Measurements from ENCODE around the gene CCL20.

CCL20 gene

GRCh38 chr2:227804975-227805374 is 8.7 kb upstream of the CCL20 start:
- DNase-seq, result peak; percentile 21

DNA sequence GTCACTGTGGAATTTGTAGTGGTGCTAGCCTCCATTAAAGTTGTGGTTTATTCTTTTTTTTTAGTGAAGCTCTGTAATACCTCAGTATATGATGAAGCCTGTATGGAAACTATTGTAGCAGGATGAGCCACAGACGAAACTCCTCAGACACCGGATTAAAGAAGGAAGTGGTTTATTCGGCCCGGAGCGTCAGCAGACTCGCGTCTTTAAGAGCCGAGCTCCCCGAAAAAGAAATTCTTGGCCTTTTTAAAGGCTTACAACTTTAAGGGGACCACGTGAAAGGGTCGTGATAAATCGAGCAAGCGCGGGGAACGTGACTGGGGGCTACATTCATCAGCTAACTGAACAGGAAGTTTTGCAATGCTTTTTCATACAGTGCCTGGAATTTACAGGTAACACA is 8.1 kb upstream of the CCL20 start:
- peak; percentile 59 for DNase-seq

GRCh38 chr2:227808936-227809335 is 4.7 kb upstream of the CCL20 start:
- DNase-seq, result no peak

GRCh38 chr2:227812001-227812400 is 1.6 kb upstream of the CCL20 start:
- peak; percentile 11 for DNase-seq

DNA sequence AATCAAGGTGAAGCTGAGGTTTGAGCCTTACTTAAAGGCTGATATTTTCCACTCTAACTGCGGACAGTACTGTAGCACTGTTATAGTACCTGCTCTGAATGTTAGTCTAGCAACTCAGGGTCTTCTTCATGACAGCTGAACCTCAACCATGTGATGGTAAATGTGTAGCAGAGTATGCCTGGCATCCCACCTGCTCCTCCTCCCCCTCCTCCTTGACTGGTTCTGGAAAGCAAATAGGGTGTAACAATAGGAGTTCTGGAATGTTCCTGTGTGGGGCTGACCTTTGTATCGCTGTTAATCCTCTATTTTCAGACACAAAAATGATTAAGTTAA is 447 bp upstream of the CCL20 start:
- no peak for DNase-seq

GRCh38 chr2:227815066-227815465 is 1.4 kb downstream of the CCL20 start:
- DNase-seq, result no peak

DNA sequence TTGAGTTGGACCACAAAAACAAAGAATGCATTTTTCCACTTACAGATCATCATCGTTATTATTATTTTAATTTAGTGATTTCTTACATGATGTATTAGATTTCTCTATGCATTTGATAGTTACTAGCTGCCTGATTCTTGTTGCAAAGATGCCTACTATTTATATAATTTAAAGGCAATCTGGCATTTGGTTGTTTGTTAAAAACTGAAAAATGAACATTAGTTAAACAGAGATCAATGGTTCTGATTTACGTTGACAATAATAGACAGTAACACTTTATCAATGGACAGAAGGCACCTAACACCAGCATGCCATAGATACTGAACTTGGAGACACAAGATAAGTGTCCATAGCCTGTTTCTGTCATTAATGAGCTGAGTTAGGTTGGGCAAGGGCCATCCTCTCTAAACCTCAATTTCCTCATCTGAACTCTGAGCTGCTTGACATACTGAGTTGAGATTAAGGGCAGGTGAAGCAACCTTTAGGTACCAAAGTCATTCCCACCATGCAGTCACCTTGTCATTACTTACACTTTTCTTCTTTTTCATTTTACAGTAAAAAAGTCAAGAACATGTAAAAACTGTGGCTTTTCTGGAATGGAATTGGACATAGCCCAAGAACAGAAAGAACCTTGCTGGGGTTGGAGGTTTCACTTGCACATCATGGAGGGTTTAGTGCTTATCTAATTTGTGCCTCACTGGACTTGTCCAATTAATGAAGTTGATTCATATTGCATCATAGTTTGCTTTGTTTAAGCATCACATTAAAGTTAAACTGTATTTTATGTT is 3.1 kb downstream of the CCL20 start:
- DNase-seq, result peak; percentile 43

DNA sequence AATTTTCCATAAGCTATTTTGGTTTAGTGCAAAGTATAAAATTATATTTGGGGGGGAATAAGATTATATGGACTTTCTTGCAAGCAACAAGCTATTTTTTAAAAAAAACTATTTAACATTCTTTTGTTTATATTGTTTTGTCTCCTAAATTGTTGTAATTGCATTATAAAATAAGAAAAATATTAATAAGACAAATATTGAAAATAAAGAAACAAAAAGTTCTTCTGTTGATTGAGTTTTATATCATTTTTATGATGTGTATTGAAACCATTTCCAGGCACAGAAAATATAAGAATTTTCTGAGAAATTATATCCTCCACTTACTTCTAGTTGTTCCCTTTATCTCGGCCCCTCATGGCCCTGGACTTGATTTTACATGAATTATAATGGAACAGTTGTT is 3.7 kb downstream of the CCL20 start:
- no peak for DNase-seq

DNA sequence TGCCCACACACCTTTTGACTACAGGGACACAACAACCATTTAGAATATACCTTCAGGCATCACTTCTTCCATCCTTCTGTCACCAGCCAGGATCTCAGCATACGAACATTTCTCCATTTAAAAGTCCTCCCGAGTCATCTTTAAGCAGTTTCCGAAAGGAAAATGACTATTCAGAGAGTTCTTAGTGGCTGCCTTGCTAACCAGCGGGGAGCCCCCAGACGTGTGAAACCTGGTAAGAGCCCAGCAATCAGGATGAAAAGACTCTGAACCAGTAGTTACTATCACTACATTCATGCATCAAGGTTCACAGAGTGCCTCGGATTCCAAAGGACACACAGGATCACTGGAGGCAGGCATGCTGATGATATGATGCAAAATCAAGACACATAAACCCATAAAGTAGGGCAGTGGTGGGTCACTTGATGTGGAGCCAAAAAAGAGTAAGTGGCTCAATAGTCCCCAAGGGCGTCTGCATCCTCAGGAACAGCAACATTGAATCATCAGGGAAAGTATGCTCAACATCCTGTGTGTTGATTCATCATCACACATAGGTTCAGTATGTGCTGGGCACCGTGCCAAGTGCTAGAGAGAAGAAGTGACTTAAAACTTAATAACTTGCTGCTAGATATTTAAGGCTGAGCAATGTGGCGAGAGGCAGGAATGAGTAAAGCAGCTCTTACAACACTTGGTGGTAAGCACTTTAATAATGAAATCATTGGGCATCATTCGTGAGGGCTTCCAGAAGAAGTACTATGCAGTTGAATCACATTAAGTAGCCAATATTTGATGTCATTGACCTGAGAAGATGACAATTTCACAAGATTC is 4.4 kb downstream of the CCL20 start:
- DNase-seq, result peak; percentile 100

- DNase-seq, result no peak
Measured at GRCh38 chr2:227818675-227819397, 5.2 kb downstream of the CCL20 start.

DNA sequence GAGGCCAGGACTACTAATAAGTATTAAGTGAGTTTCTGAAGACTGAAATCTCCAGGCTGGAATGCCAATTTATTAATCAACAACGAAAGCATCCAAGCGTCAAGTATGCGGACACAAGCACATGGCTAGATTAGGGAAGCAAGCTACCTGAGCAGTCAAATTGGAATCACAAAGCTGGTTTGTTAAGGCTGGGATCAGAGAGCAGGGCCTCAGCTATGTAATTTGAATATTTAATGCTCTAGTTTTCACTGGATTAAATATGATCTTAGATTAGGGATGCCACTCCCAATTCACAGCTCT is 5.7 kb downstream of the CCL20 start:
- no peak for DNase-seq

DNA sequence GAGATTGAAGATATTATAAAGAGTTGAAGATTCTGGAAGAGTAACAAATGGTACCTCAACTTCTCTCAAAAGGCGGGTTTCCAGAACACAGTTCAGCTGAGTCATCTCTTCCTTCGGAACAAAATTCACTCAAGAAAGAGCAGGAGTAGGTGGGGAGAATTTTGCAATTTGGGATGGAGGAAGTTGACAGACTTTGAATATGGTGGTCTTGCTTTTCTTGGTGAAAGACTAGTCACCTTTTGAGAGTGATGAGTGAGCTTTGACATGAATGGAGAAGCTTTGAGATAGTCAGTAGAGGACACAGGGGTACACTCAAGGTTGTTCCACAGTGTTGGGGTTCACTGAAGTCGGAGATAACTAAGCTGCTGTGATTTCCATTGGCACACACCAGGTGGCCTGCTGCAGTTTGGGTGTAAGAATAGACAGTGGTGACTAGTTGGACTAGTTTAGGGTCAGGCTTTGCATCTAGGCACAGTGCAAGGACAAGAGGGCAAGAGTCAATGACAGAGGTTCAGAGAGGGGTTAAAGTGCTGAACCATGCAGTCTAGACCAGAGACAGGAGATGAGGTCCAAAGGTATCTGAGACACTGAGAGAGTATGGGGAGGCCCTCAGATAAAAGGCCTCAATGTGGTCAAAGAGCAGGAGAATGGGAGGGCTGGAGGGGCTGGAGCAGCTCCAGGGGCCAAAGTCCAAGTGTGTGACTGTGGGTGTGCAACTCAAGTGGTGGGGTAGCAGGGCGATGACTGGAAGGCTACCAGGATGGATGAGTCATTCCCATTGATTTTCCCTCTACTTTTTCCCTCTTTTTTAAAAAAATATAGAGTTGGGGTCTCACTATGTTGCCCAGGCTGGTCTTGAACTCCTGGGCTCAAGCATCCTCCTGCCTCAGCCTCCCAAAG is 7.7 kb downstream of the CCL20 start:
- no peak for DNase-seq

GRCh38 chr2:227822416-227823003 is 8.9 kb downstream of the CCL20 start:
- DNase-seq, result peak; percentile 61

GRCh38 chr2:227823922-227824321 is 10.3 kb downstream of the CCL20 start:
- DNase-seq, result no peak

GRCh38 chr2:227824711-227825110 is 11.1 kb downstream of the CCL20 start:
- no peak for DNase-seq

- DNase-seq, result no peak
Measured at GRCh38 chr2:227826019-227826521, 12.4 kb downstream of the CCL20 start.

- DNase-seq, result no peak
Measured at GRCh38 chr2:227826563-227826962, 12.9 kb downstream of the CCL20 start.

DNA sequence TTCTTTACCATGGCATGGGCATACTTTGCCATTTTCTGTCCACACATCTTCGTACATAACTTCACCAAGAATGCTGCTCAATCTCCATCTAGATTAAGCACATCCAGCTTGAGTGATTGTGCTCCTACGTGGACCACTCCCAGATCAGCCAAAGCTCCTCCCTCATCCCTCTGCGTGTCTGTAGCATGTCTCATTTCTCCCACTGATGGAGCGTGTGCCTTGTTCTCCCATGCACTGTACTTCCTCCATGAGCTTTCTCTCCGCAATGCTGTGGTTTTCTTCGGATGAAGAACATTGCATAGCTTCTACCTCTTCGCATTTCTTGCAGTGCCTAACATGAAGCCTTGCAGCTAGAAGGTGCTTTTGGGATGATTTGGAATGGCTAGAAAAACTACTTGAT is 13.5 kb downstream of the CCL20 start:
- no peak for DNase-seq

- DNase-seq, result no peak
Measured at GRCh38 chr2:227828477-227828912, 14.9 kb downstream of the CCL20 start.

DNA sequence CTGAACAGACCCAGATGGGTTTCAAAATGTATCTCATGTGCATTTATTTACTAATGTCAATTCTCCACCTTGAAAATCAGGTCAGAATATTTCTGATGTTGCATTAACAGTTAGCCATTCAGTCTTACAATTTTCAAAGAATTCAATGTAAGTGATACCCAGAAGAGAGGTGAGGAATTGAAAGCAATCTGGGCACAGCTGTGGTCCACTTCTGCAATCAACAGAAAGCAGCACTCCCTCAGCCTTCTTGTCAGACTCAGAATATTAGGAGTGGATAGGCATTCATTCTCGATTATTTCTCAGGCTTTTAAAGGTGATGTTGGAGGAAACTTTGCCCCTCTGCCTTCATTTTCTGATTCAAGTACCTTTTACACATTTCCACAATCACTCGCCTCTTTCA is 15.7 kb downstream of the CCL20 start:
- no peak for DNase-seq

DNA sequence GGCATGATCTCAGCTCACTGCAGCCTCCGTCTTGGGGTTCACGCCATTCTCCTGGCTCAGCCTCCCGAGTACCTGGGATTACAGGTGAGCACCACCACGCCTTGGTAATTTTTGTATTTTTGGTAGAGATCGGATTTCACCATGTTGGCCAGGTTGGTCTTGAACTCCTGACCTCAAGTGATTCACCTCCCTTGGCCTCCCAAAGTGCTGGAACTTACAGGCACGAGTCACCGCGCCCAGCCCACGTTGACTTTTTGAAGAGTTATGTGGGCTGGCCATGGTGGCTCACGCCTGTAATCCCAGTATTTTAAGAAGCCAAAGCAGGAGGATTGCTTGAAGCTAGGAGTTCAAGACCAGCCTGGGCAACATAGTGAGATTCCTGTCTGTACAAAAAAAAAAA is 20.8 kb downstream of the CCL20 start:
- peak; percentile 7 for DNase-seq
